ENCODE data around the gene RANBP3.

RANBP3 gene

DNA sequence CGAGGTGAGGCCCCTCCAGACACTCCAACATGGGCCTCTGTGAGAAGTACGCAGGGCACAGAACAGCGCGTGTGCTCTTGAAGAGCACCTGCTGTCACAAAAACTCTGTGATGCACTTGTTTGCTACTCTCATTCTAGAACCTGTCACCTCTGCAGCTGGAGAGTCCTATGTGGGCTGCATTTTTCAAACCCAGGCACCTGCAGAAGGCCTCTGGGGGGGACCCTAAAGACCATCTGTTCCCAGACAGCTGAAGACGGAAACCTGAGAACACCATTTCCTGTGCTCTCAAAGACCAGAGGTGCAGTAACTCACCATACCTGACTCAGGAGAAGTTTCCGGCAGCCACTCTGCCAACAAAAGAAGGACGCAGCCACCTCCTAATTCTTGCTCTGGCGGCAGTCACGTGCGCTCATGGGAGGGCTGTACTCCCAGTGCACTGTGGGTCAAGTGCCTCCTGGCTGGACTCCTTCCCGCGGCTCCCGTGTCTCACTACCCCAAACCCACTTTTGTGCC lies 28.1 kb downstream of the RANBP3 start:
- DNase-seq (ENCODE audit: low spot score), result no peak

DNA sequence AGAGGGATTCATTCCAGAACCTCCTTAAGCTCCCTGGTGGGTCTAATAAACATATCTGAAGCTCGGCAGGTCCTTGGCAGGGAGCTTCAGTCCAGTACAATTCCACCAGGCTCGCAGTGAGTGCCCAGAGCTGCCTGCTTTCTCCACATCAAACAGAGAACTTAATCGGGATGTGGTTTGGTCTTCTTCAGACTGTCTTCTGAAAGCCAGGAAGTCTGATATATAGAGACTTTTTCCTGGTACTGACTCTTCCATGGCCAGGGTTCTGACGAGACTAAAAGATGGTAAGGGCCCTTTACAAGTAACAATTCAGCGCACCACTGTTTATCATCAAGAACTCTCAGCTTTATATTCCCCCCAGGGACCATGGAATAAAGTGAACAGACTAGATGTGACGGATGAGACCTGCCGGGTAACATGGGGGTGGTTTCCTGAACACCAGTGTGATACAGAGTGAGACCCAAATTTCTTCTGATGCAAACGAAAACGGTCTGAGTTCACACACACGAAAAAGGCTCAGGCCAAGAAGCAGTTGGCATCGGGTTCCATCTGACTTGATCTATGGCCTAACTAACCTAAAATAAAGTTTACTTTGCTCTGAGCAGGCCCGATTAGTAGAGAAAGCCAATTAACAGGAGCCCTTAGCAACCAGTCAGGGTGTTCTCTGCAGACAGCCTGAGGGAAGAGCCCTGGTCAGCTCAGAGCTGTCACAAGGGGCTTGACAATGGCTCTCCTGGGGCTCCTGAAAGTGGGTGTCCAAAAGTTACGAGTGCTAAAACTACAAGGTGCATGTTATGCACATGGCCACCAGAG lies 29.0 kb downstream of the RANBP3 start:
- DNase-seq (ENCODE audit: low spot score), result no peak

DNA sequence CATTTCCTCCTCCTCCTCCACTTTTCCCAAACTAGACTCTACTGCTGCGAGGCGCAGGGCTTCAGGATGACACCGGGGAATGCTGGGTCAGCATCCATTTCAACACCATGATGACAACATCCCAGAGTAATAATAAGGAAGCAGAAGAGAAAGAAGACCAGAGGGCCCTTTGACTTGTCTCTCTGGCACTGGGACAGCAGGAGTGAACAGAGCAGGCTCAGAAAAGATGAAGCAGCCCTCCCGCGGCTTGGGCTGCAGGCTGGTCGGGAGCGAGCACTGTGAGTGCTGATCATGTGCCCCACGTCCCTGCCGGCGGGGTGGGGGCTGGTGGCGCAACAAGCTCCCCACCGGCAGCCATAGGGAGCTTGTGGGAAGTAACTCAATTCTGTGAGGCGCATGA lies 30.5 kb downstream of the RANBP3 start:
- peak; percentile 68 for DNase-seq (ENCODE audit: low spot score)

DNA sequence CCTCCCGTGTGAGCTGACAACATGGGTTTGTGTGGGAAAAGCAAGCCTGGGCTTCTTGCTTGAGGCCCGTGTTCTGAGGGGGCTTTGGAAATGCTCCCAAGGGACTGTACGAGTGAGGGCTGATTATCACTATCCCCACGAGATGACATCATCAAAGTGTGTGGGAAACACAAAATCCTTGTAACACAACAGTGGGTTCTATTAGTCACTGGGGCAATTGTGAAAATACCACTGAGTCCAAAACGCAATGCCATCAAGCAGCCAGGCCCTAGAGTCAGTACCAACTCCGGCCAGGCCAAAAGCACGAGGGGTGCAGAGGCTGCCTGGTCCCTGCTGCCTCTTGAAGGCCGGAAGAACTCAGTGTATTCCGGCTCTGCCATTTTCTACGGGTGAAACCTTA lies 34.3 kb downstream of the RANBP3 start:
- DNase-seq (ENCODE audit: low spot score), result no peak

DNA sequence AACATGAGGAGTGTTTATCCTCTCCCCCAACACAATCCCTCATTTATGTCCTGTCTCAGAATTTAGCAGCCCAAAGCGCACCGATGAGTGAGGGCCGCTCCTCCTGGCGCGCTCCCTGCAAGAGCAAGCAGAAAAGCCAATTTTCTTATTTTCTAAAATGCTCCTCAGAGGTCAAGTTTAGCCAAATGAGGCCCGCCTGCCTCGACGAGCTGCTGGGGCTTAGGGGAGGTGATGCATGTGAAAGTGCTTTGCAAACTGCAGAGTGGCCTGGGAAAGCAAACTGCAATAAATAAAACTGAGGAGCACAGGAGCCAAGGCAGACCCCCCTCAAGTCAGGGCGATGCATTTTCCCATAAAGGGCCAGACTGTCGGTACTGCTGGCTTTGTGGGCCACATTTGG lies 34.9 kb downstream of the RANBP3 start:
- no peak for DNase-seq (ENCODE audit: low spot score)

DNA sequence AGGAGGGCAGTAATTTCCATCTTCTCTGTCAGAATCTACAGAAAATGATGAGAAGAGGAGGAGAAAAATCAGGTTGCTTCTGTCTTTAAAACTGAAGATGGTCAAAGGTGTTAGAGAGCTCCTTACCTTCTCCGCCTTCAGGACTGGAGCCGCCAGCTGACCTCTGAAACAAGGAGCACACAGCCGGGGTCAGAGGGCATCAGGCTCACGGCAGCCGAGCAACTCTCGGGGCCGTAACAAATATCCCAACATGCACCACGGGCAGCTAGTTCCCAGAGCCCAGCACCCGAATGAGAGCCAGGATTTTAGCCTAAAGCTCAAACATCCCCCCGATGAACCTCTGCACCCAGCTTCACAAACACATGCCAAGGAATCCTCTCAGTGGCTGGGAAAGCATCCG lies 36.3 kb downstream of the RANBP3 start:
- no peak for DNase-seq (ENCODE audit: low spot score)

DNA sequence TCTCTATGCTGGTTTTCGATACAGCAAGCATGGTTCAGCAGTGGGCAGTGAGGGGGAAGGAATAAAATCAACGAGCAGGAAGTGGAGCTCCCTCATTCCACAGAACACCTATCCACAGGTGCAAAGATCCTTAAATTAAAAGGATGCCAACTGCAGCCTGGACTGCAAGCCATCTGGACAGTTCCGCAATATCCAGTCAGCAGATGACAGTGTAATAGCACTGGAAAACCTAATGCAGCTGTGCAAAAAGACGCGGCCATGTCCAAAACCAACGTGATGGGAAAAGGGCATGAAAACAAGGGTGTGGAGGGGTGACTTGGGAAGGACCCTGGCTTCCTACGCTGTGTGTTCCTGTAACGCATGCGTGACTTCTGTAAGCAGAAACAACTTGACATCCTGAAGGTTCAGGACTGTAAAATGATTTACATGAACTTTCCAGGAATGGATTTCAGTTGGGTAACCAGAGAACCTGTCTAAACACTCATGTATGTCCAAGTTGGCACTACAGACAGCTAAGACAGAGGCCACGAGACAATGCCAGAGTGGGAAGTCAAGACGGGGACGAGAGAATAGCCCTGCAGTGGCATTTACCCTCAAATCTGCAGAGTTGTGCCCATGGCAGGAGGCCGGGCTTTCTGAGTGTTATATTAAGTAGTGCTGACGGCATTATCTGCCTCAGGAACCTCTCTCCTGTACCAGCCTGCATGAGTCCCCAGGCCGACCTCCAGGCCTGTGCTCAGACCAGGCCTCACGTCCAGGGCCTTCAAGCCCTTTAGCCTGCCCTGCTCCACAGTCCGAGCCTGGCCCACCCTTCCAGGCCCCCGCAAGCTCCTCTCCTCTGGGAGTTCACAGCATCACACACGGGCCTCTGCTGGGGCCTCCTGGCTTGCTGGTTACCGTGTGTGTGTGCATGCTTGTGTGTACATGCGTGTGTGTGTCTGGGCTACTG lies 37.4 kb downstream of the RANBP3 start:
- DNase-seq (ENCODE audit: low spot score), result no peak

DNA sequence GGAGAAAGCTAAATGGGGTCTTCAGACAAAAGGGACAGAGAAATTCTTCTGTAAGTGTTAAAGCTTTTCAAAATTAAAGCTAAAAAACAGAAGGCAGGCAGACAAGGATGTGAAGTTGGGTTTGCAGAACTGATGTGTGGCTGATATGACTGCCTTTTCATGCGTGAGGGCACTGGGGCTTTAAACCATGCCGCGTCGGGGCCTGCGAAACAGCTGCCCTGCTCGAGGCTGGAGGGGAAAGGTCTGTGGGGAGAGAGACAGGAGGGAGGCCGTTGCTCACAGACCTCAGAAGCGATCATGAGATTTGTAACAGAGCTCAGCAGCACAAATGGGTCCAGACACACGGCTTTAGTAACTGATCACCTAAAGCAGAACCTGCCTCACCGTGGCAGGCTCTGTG lies 40.4 kb downstream of the RANBP3 start:
- no peak for DNase-seq (ENCODE audit: low spot score)

DNA sequence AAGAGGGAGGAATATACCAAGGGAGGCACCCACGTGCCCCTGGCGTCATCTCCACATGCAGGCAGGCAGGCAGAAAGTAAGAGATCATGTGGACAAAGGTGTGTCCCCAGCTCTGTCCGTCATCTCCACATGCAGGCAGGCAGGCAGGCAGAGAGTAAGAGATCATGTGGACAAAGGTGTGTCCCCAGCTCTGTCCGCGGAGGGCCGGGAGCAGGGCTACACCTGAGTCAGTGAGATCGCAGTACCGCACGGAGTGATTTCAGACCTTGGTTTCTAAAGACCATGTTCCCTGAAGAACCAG lies 41.7 kb downstream of the RANBP3 start:
- DNase-seq (ENCODE audit: low spot score), result no peak

DNA sequence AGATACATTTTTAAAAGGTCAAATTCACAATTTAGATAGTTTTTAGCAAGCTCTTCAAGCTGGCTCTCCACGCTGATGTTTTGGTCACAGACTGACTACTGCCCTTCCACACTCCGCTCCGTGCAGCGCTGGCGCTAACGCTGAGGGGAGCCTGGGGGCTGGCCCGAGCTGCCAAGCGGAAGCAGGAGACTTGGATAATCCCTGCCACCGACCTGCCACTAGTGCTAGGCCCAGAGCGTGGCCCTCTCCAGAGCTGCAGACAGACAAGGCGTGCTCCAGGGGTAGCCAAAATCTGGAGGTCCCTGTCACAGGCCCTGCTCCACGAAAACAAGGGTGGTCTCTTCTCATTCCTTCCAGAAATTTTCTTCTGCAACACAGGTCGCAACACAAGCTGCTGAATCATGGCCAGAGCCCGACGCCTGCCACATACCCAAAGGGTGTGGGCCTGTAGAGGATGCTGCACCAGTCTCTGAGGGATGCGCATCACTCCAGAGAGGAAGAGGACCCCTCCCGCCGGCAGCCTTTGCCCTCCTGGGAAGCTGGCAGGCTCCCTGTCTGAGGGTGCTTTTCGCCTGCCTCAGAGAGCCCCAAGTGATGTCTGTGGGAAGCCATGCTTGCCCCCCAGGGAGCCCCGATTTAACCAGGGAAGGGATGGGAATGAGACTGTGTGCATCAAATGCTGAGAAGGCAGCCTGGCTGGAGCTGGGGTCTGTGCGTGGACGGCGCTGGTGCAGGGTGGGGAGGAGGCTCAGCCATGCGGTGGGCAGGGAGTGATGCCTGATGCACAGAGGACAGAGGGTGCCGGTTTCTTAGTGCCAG lies 42.3 kb downstream of the RANBP3 start:
- no peak for DNase-seq (ENCODE audit: low spot score)

DNA sequence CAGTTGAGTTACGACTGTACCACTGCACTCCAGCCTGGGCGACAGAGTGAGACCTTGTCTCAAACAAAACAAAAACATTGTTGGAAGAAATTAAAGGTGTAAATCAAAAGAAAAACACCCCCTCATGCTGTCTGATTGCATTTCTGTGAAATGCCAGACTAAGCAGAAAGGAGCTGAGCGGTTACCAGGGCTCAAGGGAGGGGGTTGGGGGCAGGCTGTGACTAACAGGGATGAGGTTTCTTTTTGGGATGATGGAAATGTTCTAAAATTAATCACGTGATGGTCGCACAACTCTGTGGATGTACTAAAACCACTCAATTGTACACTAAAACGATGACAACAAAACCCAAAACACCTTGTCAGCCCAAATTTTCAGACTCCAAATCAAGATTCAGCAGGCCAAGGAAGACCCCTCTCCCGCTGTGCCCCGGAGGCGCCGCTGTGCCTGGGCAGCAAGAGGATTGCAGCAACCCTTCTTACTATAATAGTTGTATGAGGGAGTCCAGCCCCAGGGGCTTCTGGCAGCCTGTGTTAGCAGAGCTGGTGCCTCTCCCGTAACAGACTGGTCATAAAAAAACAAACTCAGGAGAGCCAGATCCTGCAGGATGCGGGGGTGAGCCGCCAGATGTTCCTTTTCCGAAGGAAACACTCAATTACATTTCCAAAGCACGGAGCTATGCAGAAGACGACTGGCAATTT lies 43.0 kb downstream of the RANBP3 start:
- peak; percentile 58 for DNase-seq (ENCODE audit: low spot score)

DNA sequence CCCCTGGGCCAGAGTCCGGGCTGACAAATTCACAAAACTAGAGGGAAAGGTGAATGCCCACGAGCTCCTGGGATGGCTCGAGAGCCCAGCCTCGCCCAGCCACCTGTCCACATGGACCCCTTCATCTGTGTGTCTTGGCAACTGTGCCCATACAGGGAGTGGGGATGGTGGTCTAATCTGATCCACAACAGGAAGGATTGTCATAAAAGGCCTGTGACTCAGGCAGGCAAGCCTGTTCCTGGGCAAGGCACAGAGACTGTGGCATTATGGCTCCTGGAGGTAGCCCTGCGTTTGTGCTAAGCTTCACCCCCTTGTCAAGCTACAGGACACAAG lies 43.9 kb downstream of the RANBP3 start:
- DNase-seq (ENCODE audit: low spot score), result no peak

DNA sequence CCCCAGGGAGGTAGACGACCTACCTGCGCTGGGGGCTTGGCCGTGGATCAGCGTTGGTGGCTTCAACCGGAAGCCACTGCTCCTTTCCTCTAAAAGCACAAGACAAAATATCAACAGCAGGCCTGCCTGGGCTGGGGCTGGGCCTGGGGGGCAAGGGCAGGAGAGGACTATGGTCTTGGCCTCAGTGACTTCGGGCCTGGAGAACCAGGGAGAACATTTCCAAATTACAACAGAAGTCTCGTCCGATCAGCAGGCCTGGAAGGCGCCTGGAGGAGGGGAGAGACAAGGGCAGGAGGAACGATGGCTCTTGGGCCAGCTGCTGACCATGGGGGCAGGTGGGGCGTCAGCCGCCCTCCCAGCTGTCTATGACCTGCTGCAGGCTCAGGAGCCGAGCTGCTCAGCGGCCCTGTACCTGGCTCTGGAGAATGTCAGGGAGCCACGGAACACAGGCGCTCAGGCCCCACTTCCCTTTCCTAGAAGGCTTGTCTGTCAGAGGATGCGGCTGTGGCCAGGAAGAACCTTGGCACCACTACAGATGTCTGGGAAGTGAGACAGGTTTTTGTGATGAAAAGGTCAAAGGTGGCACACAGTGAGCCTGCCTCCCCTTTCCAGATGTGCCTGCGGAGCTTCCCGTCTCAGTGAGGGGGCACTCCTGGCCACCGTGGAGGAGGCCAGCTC lies 44.4 kb downstream of the RANBP3 start:
- no peak for DNase-seq (ENCODE audit: low spot score)

DNA sequence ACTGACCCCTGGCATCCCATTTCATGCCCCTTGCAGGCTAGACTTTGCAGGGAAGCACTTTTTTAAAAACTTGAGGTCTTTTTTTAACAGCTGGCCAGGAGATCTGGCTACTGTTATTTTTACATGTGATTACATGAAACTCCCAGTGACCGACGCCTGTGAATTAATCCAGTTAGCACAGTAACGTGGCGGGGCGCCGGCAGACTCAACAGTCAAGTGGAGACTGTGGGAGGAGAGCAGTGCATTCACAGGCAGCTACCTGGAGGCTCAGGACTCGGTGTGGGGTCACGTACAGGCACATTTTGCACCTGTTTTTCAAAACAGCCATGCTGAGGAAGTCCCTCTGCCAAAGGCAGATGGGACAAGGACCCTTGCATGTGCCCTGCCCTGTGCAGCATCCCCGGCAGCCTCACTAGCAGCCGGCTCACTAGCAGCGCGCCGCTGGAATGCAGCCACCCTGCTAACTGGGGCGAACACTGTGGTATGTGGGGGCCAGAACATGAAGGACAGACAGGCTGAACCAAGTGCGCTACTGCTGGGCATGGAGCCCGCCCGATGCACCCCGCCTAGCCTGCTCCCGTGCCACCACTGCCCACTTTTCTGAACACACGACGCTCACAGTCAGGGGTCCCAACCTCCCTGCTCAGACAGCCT lies 45.2 kb downstream of the RANBP3 start:
- no peak for DNase-seq (ENCODE audit: low spot score)

DNA sequence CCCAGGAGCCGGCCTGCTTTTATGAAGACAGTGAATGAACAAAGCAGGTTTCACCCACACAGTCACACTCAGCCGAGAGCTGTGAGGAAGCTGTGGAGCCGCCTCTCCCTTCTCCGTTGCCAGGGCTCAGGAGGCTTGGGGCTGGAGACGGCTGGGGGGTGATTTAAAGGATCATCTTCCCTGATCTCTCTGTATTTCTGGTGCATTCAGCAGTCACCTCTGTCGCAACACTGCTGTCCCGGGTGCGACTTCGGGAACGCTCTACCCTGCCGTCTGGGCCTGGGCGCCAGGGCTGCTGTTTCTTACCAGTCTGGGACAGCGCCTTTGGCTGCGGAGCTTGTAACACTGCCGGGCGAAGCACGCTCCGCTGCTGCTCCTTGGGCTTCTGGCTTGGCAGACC lies 45.8 kb downstream of the RANBP3 start:
- DNase-seq (ENCODE audit: low spot score), result no peak

DNA sequence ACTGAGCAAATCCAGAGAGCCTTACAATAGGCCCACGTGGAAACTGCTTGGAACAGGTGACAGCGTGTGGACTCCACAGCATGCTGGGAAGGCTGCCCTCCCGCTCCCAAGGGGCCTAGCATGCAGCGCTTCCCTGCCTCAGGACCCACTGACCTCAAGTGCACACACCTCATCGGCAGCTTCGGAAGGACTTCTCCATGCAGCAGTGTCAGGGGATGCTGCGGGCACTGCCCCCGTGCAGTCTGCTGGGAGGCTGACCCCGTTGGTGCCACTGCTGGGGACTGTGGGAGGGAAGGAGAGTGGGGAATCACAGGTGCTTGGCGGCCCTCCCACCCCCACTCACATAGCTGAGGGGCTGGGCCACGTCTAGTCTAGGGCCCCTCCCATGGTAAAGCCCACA lies 46.7 kb downstream of the RANBP3 start:
- DNase-seq (ENCODE audit: low spot score), result no peak

DNA sequence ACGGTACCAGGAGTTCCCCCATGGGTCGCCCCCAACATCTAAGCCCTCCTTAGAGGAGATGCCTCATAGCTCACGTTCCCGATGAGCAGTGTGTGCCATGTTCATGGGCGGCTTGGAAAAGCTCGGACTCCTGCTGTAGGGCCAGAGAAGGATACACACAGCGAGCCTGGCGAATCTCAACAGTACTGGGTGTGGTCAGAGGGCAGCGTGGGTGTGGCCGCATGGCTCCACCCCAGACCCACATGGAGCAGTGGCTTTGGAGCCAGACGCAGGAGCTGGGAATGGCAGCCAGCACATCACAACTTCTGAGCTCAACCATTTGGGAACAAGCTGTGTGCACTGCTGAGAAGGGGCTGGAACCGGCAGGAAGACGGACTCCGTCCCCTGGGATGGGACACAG lies 48.3 kb downstream of the RANBP3 start:
- peak; percentile 47 for DNase-seq (ENCODE audit: low spot score)

DNA sequence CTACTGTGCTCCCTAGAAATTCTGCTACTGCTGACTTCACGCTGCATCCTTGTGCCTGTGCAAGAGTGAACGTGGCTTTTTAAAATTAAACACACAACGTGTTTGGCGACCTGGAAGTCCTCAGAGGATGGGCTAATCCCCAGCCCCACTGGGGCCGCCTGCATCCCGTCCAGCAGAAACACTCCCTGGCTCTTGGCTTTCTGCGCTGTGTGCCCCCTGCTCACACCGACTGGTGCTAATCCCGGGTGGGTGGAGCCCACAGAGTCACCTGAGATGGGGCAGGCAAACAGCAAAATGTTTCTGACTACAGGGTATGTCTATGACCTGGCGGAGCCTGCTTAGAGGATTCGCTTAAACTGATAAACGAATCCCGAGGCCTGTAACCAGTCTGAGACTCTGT lies 48.8 kb downstream of the RANBP3 start:
- no peak for DNase-seq (ENCODE audit: low spot score)

DNA sequence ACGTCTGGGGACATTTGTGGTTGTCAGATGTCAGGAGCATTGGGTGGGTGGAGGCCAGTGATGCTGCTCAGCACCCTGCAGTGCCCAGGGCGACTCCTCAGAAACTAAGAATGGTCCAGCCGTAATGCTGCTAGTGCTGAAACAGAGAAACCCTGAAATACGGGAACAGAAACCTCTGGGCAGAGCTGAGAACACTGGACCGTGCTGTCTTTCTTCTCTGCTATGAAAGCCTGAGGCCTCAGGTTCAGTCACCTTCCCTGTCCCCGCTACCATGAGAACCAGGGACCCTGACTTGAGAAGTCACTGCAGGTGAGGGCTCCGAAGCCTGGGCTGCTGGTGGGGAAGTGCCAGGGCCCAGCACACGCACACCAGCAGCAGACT lies 50.5 kb downstream of the RANBP3 start:
- no peak for DNase-seq (ENCODE audit: low spot score)

DNA sequence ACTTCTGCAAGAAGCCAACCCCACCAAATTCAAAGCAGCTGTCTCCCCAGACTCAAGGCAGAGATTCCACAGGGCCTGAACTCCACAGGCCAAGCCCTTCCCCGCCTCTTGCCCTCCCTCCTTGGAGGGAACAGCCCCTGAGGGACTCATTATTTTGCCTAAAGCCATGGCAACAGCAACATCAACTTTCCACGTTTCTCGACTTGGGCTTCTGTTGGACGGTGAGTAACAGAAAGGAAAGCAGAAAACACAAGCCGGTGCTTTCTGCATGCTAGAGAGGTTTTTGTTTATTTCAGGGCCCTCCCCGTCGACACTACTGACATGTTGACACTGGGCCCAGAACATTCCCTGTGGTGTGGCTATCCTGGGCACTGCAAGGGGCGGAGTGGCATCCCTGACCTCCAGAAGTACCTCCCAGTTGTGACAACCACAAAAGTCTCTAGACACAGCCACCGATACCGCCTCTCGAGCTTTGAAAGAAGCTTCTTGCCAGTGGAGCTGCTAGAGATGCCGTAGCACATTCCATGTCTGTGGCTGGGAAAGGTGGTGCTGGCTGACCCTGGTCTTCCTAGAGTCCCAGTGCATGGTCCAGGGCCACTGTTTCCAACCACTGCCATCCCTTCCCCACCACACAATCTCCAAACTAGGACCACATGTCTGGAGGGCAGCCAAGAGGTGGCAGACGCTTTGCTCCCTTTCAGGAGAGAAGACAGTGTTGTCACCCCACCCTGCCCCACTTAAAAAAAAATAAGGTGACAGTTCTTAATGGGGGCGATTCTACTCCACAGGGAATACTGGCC lies 51.1 kb downstream of the RANBP3 start:
- peak; percentile 92 for DNase-seq (ENCODE audit: low spot score)

Data from AG20443 (cell line).